Left renal cortex interstitium (tissue), 4 donors: ENCODE data around the gene TCIRG1. TPM values are rescaled to one million over a fixed set of nuclear protein-coding genes. Genes with fewer than 3 reads are reported as not detected.
"Not testable (repeated sequence)": the region's sequence is repeated elsewhere in the genome, so short reads cannot be mapped to it uniquely, and the experiment has no call there.

ENCODE experiments used
- DNase-seq, 4 donors: peaks; one replicate each; pipeline ENCODE4 v3.0.0-alpha.2; 2013; ENCODE audit warnings: low read depth in 4 of 4, low spot score in 2 of 4, missing footprints in 1 of 4
- polyA plus RNA-seq, 4 donors: library from polyadenylated mRNA; unstranded; fragments of 120-200 nt; gene quantifications; one replicate each; pipeline ENCODE4 v1.2.1, GENCODE V29; 2013; ENCODE audit not compliant: insufficient read length in 4 of 4

The TCIRG1 gene
- polyA plus RNA-seq = 10 to 100 TPM; 15.3 to 37.6 (median 26.7) TPM

GRCh38 chr11:68038718-68039525 lies at the start of gene TCIRG1:
TCIRG1 (plus strand) TSS chr11:68039025; CDS start chr11:68041272, 2,247 bp downstream.
- peak in 2 of 4 donors; percentile 35 to 47 for DNase-seq

- DNase-seq = not testable (repeated sequence)
Measured at GRCh38 chr11:67990546-67991346, 48.1 kb upstream of the TCIRG1 start.

- DNase-seq = not testable (repeated sequence)
Measured at GRCh38 chr11:67991347-67992121, 47.3 kb upstream of the TCIRG1 start.

GRCh38 chr11:67993821-67994220 lies 45.0 kb upstream of the TCIRG1 start:
- not testable (repeated sequence) for DNase-seq

GRCh38 chr11:67994387-67994786 lies 44.4 kb upstream of the TCIRG1 start:
- DNase-seq = not testable (repeated sequence)

GRCh38 chr11:67995129-67995528 lies 43.7 kb upstream of the TCIRG1 start:
- not testable (repeated sequence) for DNase-seq

- not testable (repeated sequence) for DNase-seq
Measured at GRCh38 chr11:67995579-67995978, 43.2 kb upstream of the TCIRG1 start.

- no peak for DNase-seq
Measured at GRCh38 chr11:67996051-67996450, 42.8 kb upstream of the TCIRG1 start.

GRCh38 chr11:67996622-67997474 lies 42.0 kb upstream of the TCIRG1 start:
- DNase-seq = no peak

- DNase-seq = no peak
Measured at GRCh38 chr11:67997475-67997921, 41.3 kb upstream of the TCIRG1 start.

GRCh38 chr11:67998150-67999045 lies 40.4 kb upstream of the TCIRG1 start:
- no peak for DNase-seq

- no peak for DNase-seq
Measured at GRCh38 chr11:67999201-67999629, 39.6 kb upstream of the TCIRG1 start.

- DNase-seq = no peak
Measured at GRCh38 chr11:67999704-68000103, 39.1 kb upstream of the TCIRG1 start.

GRCh38 chr11:68002575-68002937 lies 36.3 kb upstream of the TCIRG1 start:
- DNase-seq = no peak

- DNase-seq = no peak
Measured at GRCh38 chr11:68002938-68003845, 35.6 kb upstream of the TCIRG1 start.

- peak in 2 of 4 donors; percentile 52 to 58 for DNase-seq
Measured at GRCh38 chr11:68003846-68004550, 34.8 kb upstream of the TCIRG1 start, which contains the start of gene UNC93B1. UNC93B1 (minus strand) TSS chr11:68004097; CDS start chr11:68004043, 54 bp downstream.
